CD4-positive, alpha-beta memory T cell (primary cell): ENCODE measurements around the gene SIGLEC8. TPM values are rescaled to one million over a fixed set of nuclear protein-coding genes. Genes with fewer than 3 reads are reported as not detected.
"Not testable (repeated sequence)": the region's sequence is repeated elsewhere in the genome, so short reads cannot be mapped to it uniquely, and the experiment has no call there.

Experiments used
- CTCF ChIA-PET: fragments of 350-600 bp; sonication (Branson Sonifier 250); formaldehyde crosslinking; loops from one replicate; lab custom pipeline; 2021; ENCODE audit warnings: inconsistent platforms; ENCODE audit not compliant: partially characterized antibody; lab: Charles Lee
- POLR2A ChIA-PET: fragments of 350-600 bp; sonication (Branson Sonifier 250); formaldehyde crosslinking; loops from one replicate; lab custom pipeline; 2021; ENCODE audit not compliant: partially characterized antibody; lab: Charles Lee
- DNase-seq, 5 donors: peaks; one replicate each; pipeline versions ENCODE4 v3.0.0 to v3.0.0-alpha.2; 2020 to 2022; ENCODE audit warnings: mixed read lengths in 1 of 5
- H3K27ac ChIP-seq: one replicate; pipeline ENCODE4 v1.7.0; 2013; ENCODE audit warnings: low read depth, low read length
- H3K27me3 ChIP-seq: 2 replicates; pipeline ENCODE4 v1.7.0; 2013; ENCODE audit warnings: mild to moderate bottlenecking, low read length, moderate library complexity; ENCODE audit not compliant: insufficient read depth
- H3K36me3 ChIP-seq: 2 replicates; pipeline ENCODE4 v1.7.0; 2013; ENCODE audit warnings: mild to moderate bottlenecking, low read length, moderate library complexity; ENCODE audit not compliant: insufficient read depth
- H3K4me1 ChIP-seq: 2 replicates; pipeline ENCODE4 v1.7.0; 2013; ENCODE audit warnings: mild to moderate bottlenecking, low read length, moderate library complexity; ENCODE audit not compliant: insufficient read depth
- H3K4me3 ChIP-seq, 2 donors: one replicate each; pipeline ENCODE4 v1.7.0; 2013; ENCODE audit warnings: low read length in 2 of 2, mild to moderate bottlenecking in 1 of 2
- H3K9me3 ChIP-seq, 2 donors: one replicate each; pipeline ENCODE4 v1.7.0; 2013; ENCODE audit warnings: low read length in 2 of 2, control low read depth in 1 of 2; ENCODE audit not compliant: control insufficient read depth in 1 of 2
- H3K27ac Mint-ChIP-seq, 7 donors: one replicate each; pipeline ENCODE4 v1.8.0; 2020 to 2021; ENCODE audit warnings: mixed read lengths in 7 of 7, mild to moderate bottlenecking in 6 of 7, inconsistent platforms in 3 of 7, moderate library complexity in 3 of 7
- H3K27me3 Mint-ChIP-seq, 2 donors: one replicate each; pipeline ENCODE4 v1.8.0; 2020 to 2021; ENCODE audit warnings: mixed read lengths in 2 of 2
- H3K36me3 Mint-ChIP-seq, 2 donors: one replicate each; pipeline ENCODE4 v1.8.0; 2020 to 2021; ENCODE audit warnings: mixed read lengths in 2 of 2, inconsistent platforms in 1 of 2, mild to moderate bottlenecking in 1 of 2
- H3K4me1 Mint-ChIP-seq, 4 donors: one replicate each; pipeline ENCODE4 v1.8.0; 2020 to 2021; ENCODE audit warnings: mixed read lengths in 4 of 4, mild to moderate bottlenecking in 1 of 4
- H3K4me3 Mint-ChIP-seq, 8 donors: one replicate each; pipeline ENCODE4 v1.8.0; 2020 to 2021; ENCODE audit warnings: mixed read lengths in 8 of 8, mild to moderate bottlenecking in 7 of 8, moderate library complexity in 6 of 8, inconsistent platforms in 3 of 8
- H3K9me3 Mint-ChIP-seq, 8 donors: one replicate each; pipeline ENCODE4 v1.8.0; 2020 to 2021; ENCODE audit warnings: mixed read lengths in 8 of 8, mild to moderate bottlenecking in 5 of 8, inconsistent platforms in 3 of 8, moderate library complexity in 1 of 8
- intact Hi-C: fragments of 100-400 bp; cut with micrococcal nuclease; formaldehyde crosslinking; loops from one replicate; pipeline ENCODE4 v1.15.1; 2023
- polyA plus RNA-seq, 2 donors: library from polyadenylated mRNA; unstranded; fragments of 300-500 nt; fragmentation: Illumina TruSeq; gene quantifications; one replicate each; pipeline ENCODE4 v1.2.3, GENCODE V29; 2021
- total RNA-seq, 2 experiments: library from RNA; stranded (reverse); gene quantifications; one replicate each; pipeline ENCODE4 v1.2.3, GENCODE V29; 2021

Gene SIGLEC8
- total and polyA plus RNA-seq, 4 experiments from 2014 or later: not detected

DNA sequence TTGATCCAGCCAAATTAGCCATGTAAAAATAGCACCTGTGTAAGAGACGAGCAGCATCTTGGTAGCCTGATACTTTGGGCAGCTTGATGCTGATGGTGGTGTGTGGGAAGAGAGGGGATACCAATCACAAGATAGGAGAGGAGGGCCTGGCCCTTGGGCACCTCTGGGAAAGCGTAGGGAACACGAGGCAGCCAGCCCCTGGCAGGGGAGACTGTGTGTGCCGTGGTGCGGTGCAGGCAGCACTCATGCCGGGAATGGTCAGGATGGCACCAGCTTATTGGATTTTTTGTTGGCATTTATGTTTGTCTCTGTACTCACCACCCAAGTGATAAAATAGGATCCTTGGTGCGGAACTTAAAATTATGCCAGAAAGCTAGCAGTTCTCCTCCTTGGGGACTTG is 10.2 kb downstream of the SIGLEC8 start:
- H3K27me3 ChIP-seq: no peaks in the 10 kb centered on the region
- H3K9me3 Mint-ChIP-seq: peaks cover 0 to 14% (median 8%) of the 10 kb centered on the region in 8 donors

GRCh38 chr19:51447510-51447909 is 10.7 kb downstream of the SIGLEC8 start:
- DNase-seq, H3K27me3 Mint-ChIP-seq, H3K9me3 ChIP-seq, H3K27me3 ChIP-seq, H3K36me3 Mint-ChIP-seq, H3K4me3 ChIP-seq, POLR2A ChIA-PET, H3K27ac ChIP-seq, H3K36me3 ChIP-seq, intact Hi-C loops: not testable (repeated sequence)
- CTCF ChIA-PET: interaction anchor here (1.2 to 3.0 kb wide), 2 partner anchors 8 to 26 kb away, joined by 5 to 8 read pairs; no protein-coding TSS in a partner anchor
- Mint-ChIP-seq H3K4me3 (peak overlapping the region in 2 of 8 donors; percentile 13 to 19), H3K27ac (peak overlapping the region in 2 of 7 donors; percentile 31 to 56), H3K9me3 (peaks cover 0 to 14% (median 8%) of the 10 kb centered on the region in 8 donors), H3K4me1 (peaks cover 16 to 37% (median 25%) of the 10 kb centered on the region in 4 donors)
- H3K4me1 ChIP-seq: peaks cover 27% of the 10 kb centered on the region

More for the DNA sequence above, 10.2 kb downstream of the SIGLEC8 start:
- Histone ChIP-seq H3K4me1 (peaks cover 24% of the 10 kb centered on the region), H3K36me3 (no peaks in the 10 kb centered on the region), H3K4me3 (no peak overlapping the region), H3K9me3 (peaks cover 0 to 9% of the 10 kb centered on the region in 2 donors), H3K27ac (no peak overlapping the region)
- Mint-ChIP-seq H3K4me1 (peaks cover 15 to 32% (median 22%) of the 10 kb centered on the region in 4 donors), H3K4me3 (peak overlapping the region; percentile 38 to 93 (median 74)), H3K36me3 (no peaks in the 10 kb centered on the region), H3K27me3 (no peaks in the 10 kb centered on the region), H3K27ac (peak overlapping the region; percentile 56 to 92 (median 87))
- ChIA-PET CTCF (interaction anchor here (1.2 to 3.0 kb wide), 2 partner anchors 9 to 26 kb away, joined by 5 to 8 read pairs; no protein-coding TSS in a partner anchor), POLR2A (no interaction called here)
- no peak for DNase-seq
- intact Hi-C loops: no loop called here

DNA sequence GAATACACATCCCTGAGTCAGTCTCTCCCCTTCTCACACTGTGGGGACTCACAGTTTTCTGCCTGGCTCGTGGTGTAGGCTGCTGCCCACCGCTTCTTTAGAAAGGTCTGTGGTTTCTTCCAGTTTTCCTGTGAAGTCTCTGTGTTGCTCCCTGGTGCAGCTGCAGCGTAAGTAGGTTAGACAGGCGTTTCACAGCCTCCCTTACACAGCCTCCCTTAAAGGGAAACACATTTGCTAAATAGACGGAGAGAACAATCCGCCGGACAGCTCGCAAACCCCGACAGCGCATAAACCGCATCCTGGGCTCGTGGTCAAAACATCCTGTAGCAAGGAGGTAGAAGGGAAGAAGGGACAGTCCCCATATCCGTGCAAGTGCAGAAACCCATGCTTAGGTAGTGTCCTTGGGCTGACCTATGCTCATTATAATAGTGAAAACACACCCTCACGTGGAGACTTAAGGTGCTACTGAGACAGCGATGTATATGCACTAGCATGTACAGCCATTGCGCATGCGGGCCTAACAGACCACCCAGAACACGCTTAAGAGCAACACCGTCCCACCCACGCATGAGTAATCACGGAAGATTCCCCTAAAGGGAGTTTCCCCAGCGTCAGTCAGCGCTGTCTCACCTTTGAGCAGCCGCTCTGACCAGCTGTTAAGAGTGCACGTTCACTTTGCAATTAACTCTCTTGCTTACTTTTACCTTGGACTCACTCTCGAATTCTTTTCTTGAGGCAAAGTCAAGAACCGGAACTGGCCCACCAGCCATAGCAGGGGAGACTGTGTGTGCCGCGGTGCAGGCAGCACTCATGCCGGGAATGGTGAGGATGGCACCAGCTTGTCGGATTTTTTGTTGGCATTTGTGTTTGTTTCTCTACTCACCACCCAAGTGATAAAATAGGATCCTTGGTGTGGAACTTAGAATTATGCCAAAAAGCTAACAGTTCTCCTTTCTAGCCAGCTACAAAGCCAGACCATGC is 16.6 kb downstream of the SIGLEC8 start:
- intact Hi-C loops: loop anchor here (1.0 to 2.0 kb wide), 6 partner anchors 19 to 102 kb away; no protein-coding TSS in a partner anchor
- Mint-ChIP-seq H3K27ac (peak overlapping the region; percentile 85 to 98 (median 94)), H3K4me1 (peaks cover 24 to 48% (median 36%) of the 10 kb centered on the region in 4 donors), H3K4me3 (peak overlapping the region; percentile 73 to 91 (median 84)), H3K36me3 (no peaks in the 10 kb centered on the region), H3K27me3 (peaks cover 3 to 5% of the 10 kb centered on the region in 2 donors), H3K9me3 (peaks cover 0 to 1% (median 0%) of the 10 kb centered on the region in 8 donors)
- no peaks in the 10 kb centered on the region for H3K36me3 ChIP-seq
- POLR2A ChIA-PET: interaction anchor here (0.5 to 1.8 kb wide), 10 partner anchors 18 to 747 kb away, joined by 3 to 11 read pairs (median 4); no protein-coding TSS in a partner anchor
- peak; percentile 81 to 95 (median 85) for DNase-seq
- H3K4me1 ChIP-seq: peaks cover 47% of the 10 kb centered on the region
- peak overlapping the region; percentile 70 for H3K27ac ChIP-seq
- CTCF ChIA-PET: interaction anchor here (0.9 to 8.6 kb wide), 8 partner anchors 19 to 216 kb away, joined by 3 to 84 read pairs (median 4); no protein-coding TSS in a partner anchor
- peak overlapping the region; percentile 17 to 36 for H3K4me3 ChIP-seq
- H3K27me3 ChIP-seq: no peaks in the 10 kb centered on the region
- no peaks in the 10 kb centered on the region for H3K9me3 ChIP-seq

GRCh38 chr19:51440846-51441409 is 17.3 kb downstream of the SIGLEC8 start:
- Mint-ChIP-seq H3K4me1 (peaks cover 24 to 45% (median 34%) of the 10 kb centered on the region in 4 donors), H3K27ac (peak overlapping the region; percentile 85 to 98 (median 94)), H3K27me3 (peaks cover 7 to 10% of the 10 kb centered on the region in 2 donors), H3K36me3 (no peaks in the 10 kb centered on the region), H3K9me3 (peaks cover 0 to 3% (median 0%) of the 10 kb centered on the region in 8 donors), H3K4me3 (peak overlapping the region; percentile 73 to 91 (median 84))
- intact Hi-C loops: loop anchor here (1.0 to 2.0 kb wide), 6 partner anchors 19 to 102 kb away; no protein-coding TSS in a partner anchor
- Histone ChIP-seq H3K27ac (peak overlapping the region; percentile 70), H3K36me3 (no peaks in the 10 kb centered on the region), H3K4me1 (peaks cover 47% of the 10 kb centered on the region), H3K9me3 (no peaks in the 10 kb centered on the region), H3K27me3 (no peaks in the 10 kb centered on the region), H3K4me3 (peak overlapping the region; percentile 4 to 36)
- peak in 1 of 5 donors; percentile 63 for DNase-seq
- ChIA-PET POLR2A (interaction anchor here (0.5 to 1.8 kb wide), 9 partner anchors 18 to 748 kb away, joined by 3 to 10 read pairs (median 4); no protein-coding TSS in a partner anchor), CTCF (interaction anchor here (0.9 to 8.6 kb wide), 8 partner anchors 18 to 217 kb away, joined by 3 to 84 read pairs (median 8); partner anchors contain the start of gene SIGLEC10)

DNA sequence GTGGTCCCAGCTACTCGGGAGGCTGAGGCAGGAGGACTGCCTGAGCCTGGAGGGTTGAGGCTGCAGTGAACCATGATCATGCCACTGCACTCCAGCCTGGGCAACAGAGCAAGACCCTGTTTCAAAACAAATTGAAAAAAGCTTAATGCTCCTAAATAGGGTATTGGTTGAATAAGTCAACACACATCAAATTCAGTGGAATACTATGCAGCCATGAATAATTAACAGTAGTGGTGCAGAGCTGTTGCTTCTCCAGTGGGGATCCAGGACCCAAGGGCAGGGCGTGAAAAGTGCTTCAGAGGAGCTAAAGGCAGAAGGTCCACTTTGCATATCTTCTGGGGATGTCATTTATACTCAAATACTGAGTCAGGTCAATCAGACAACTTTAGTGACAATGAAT is 18.2 kb downstream of the SIGLEC8 start:
- peak overlapping the region in 2 of 8 donors; percentile 7 to 91 for H3K4me3 Mint-ChIP-seq
- peaks cover 9 to 14% of the 10 kb centered on the region in 2 donors for H3K27me3 Mint-ChIP-seq
- H3K9me3 ChIP-seq: no peaks in the 10 kb centered on the region
- H3K27ac ChIP-seq: no peak overlapping the region
- no peak for DNase-seq
- POLR2A ChIA-PET: interaction anchor here (1.7 kb wide), 1 partner anchor 72 kb away, joined by 10 read pairs; no protein-coding TSS in a partner anchor
- intact Hi-C loops: loop anchor here (2.0 kb wide), 1 partner anchor 45 kb away; no protein-coding TSS in a partner anchor
- H3K4me3 ChIP-seq: no peak overlapping the region
- no peaks in the 10 kb centered on the region for H3K27me3 ChIP-seq
- peaks cover 24 to 45% (median 34%) of the 10 kb centered on the region in 4 donors for H3K4me1 Mint-ChIP-seq
- peak overlapping the region in 2 of 7 donors; percentile 5 to 89 for H3K27ac Mint-ChIP-seq
- no peaks in the 10 kb centered on the region for H3K36me3 Mint-ChIP-seq
- no peaks in the 10 kb centered on the region for H3K36me3 ChIP-seq
- peaks cover 47% of the 10 kb centered on the region for H3K4me1 ChIP-seq
- H3K9me3 Mint-ChIP-seq: peaks cover 0 to 3% (median 0%) of the 10 kb centered on the region in 8 donors
- CTCF ChIA-PET: interaction anchor here (1.0 to 8.6 kb wide), 11 partner anchors 8 to 217 kb away, joined by 3 to 84 read pairs (median 5); partner anchors contain the start of gene SIGLEC10

DNA sequence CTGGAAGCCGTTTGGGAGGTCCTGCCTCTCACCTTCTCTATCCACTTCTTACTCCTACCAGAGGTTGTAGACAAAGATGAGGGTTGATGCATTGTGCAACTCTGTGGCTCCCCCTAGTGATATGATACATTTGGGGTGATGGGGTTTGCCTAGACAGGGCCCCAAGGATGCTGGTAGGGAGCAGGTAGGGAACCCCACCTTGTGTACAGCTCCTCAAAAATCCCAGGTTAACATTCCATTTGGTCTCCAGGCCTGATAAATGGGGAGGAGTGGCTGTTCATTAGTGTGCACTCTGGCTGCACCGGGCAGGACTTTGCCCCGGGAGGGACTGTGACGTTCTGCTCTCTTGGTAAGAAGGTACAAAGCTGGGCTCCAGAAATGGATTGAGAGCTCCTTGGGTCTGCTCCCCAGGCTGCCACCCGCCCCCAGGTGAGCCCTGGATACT is 19.2 kb downstream of the SIGLEC8 start:
- DNase-seq: peak; percentile 26 to 45 (median 37)
- ChIA-PET CTCF (interaction anchor here (0.7 to 8.6 kb wide), 10 partner anchors 9 to 101 kb away, joined by 3 to 84 read pairs (median 6); partner anchors contain the start of gene SIGLEC10), POLR2A (no interaction called here)
- peaks cover 9 to 14% of the 10 kb centered on the region in 2 donors for H3K27me3 Mint-ChIP-seq
- Histone ChIP-seq H3K4me1 (peaks cover 47% of the 10 kb centered on the region), H3K9me3 (no peaks in the 10 kb centered on the region), H3K27me3 (no peaks in the 10 kb centered on the region), H3K27ac (no peak overlapping the region), H3K36me3 (no peaks in the 10 kb centered on the region), H3K4me3 (no peak overlapping the region)
- H3K36me3 Mint-ChIP-seq: no peaks in the 10 kb centered on the region
- intact Hi-C loops: no loop called here
- H3K27ac Mint-ChIP-seq: peak overlapping the region in 1 of 7 donors; percentile 27
- H3K4me1 Mint-ChIP-seq: peaks cover 24 to 45% (median 34%) of the 10 kb centered on the region in 4 donors
- H3K9me3 Mint-ChIP-seq: peaks cover 0 to 3% (median 0%) of the 10 kb centered on the region in 8 donors
- H3K4me3 Mint-ChIP-seq: no peak overlapping the region
